HG03135 (cell line): Measurements from ENCODE around the gene PARD6B.
"Not testable (repeated sequence)": the region's sequence is repeated elsewhere in the genome, so short reads cannot be mapped to it uniquely, and the experiment has no call there.

ENCODE experiments used
- ATAC-seq: cut with Tn5 transposase; IDR thresholded peaks from one replicate; pipeline ENCODE4 v1.9.1; 2021; ENCODE audit warnings: mild to moderate bottlenecking, moderate library complexity; ENCODE audit not compliant: unreplicated experiment

PARD6B gene

GRCh38 chr20:50731055-50731929 lies at the start of gene PARD6B:
PARD6B (plus strand) TSS chr20:50731580; CDS start chr20:50731787, 207 bp downstream.
- ATAC-seq, result peak; percentile 88

GRCh38 chr20:50682065-50682464 lies 49.3 kb upstream of the PARD6B start:
- ATAC-seq, result no peak

DNA sequence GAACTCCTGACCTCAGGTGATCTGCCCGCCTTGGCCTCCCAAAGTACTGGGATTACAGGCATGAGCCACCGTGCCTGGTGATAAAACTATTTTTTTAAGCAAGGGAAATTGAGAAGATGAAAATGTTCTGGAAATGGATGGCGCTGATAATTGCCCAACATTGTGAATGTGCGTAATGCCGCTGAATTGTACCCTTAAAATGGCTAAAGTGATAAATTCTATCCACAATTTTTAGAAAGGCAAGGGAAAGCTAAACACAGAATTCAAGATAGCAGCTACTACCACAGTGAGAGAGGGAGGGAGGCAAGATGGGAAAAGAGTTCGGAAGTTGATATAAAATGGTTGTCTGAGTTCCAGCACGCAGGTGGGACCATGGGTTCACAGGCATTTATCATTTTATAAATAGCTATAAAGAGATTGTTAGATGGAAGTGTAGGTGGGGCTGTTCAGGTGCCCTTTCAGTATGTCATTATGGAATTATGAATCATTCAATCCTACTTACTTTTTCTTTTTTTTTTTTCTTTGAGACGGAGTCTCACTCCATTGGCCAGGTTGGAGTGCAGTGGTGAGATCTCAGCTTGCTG lies 48.3 kb upstream of the PARD6B start:
- ATAC-seq, result no peak

GRCh38 chr20:50683570-50683969 lies 47.8 kb upstream of the PARD6B start:
- ATAC-seq, result no peak

GRCh38 chr20:50686821-50687220 lies 44.6 kb upstream of the PARD6B start:
- no peak for ATAC-seq

- no peak for ATAC-seq
Observed at GRCh38 chr20:50688256-50688975, 43.0 kb upstream of the PARD6B start.

DNA sequence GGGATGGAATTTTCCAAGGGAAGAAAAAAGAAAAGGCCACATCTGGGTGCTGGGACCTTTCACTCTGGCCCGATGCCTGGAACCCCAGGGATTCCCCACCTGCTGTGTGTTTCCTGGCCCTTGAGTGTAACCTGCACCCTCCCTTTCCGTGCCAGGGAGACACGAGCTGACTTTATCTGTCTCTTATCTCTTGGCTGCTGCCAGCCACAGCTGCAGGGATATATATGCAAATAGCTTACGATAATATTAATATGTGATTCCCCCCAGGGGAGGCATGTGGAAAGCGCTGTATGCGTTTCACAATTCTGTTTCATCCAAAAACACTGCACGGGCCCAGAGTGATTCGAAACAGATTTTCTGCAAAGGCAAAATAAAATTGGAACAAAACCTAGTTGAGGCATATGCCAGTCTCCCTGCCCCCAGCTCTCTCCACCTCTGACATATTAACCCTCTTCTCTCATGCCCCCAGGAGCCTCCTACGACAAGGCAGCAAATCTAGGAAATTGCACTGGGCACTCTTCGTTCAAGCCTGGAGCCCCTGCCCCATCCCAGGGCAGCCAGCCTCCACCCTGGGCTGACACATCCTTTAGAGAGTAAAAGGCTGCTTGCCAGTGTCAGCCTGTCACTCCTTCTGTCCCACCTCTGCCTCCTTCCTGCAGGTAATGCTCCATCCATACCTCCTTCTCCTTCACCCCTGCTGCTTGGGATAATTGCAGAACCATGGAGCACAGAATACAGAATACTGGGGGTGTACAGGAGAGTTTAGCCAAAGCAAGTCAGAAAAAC lies 41.3 kb upstream of the PARD6B start:
- no peak for ATAC-seq

DNA sequence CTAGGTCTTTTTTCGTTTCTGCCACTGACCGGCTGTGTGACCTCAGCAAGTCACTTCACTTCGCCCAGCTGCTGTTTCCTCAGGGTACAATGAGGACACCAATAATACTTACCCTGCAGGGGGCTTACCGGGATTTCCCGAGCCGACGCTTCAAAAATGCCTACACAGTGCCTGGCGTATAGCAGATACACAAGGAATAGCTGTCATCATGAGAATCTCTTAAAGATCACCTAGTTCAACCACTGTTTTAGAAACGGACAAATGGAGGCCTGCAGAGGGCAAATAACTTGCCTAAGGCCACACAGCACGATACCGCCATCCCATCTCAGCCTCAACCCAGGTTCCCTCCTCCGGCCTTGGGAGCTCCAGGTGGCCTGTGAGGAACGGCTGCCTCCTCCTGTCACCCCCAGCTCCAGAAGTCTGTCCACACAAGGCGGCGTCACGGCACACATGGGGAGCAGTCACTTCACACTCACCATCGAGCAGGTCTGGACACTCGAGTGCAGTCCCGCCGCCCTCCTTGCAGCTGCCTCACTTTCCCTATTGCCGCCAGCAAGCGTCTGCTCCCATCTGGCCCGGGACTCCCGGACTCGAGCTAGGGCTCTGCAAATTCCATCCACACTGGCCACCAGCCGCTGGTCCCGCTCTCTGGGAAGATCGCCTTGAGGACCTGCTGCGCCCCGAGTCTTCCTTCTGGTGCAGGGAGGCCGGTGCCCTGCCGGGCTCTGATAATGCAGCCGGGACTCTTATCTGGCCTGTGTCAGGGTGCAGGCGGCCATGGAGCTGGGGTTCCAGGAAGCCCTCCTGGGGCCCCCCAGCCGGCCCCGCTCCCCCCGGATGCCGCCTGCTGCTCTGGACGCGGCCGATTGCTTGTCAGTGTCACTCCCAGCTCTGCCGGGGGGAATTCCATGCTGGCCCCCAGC lies 40.5 kb upstream of the PARD6B start, which contains the start of gene RIPOR3:
RIPOR3 (minus strand) TSS at position 893 of the 923 bp plus-strand sequence; CDS start at position 479, 414 bp downstream.
- ATAC-seq, result no peak

- no peak for ATAC-seq
Observed at GRCh38 chr20:50691573-50692551, 39.5 kb upstream of the PARD6B start.

- no peak for ATAC-seq
Observed at GRCh38 chr20:50692552-50692933, 38.8 kb upstream of the PARD6B start.

DNA sequence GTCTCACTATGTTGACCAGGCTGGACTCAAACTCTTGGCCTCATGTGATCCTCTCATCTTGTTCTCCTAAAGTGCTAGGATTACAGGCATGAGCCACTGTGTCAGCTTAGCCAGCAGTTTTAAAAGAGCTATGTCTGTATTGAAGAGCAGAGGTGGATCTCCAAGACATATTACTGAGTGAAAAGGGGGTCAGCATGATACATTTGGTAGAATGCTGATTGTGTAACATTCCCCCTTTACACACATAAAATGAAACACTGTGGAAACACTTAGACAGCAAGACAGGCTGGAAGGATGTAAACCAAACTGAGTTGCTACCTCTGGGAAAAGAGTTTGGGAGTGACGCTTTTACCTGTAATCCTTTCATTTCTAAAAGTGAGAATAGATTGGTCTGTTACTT lies 38.4 kb upstream of the PARD6B start:
- no peak for ATAC-seq

DNA sequence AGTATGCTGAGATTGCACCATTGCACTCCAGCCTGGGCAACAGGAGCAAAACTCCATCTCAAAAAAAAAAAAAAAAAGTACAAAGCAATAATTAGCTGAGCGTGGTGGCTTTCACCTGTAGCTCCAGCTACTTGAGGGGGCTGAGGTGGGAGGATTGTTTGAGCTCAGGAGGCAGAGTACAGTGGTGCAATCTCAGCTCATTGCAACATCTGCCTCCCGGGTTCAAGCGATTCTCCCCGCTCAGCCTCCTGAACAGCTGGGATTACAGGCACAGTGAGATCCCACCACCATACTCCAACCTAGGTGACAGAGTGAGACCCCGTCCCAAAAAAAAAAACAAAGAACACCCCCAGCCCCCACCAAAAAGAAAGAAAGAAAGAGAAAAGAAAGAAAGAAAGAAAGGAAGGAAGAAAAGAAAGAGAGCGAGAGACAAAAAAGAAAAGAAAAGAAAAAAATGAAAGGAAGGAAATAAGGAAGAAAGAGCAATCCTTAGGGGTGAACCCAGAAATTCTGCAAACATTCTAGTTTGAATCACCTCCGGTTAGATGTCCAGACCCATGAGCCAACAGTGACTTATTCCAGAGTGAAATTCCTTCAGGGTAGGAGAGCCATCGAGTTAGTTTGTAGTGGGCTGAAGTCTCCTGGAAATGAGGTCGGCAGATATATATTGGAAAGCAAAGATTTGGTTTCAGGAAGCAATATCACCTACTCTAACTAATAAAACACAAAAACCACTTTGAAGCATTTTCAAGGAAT lies 36.8 kb upstream of the PARD6B start:
- ATAC-seq, result no peak

DNA sequence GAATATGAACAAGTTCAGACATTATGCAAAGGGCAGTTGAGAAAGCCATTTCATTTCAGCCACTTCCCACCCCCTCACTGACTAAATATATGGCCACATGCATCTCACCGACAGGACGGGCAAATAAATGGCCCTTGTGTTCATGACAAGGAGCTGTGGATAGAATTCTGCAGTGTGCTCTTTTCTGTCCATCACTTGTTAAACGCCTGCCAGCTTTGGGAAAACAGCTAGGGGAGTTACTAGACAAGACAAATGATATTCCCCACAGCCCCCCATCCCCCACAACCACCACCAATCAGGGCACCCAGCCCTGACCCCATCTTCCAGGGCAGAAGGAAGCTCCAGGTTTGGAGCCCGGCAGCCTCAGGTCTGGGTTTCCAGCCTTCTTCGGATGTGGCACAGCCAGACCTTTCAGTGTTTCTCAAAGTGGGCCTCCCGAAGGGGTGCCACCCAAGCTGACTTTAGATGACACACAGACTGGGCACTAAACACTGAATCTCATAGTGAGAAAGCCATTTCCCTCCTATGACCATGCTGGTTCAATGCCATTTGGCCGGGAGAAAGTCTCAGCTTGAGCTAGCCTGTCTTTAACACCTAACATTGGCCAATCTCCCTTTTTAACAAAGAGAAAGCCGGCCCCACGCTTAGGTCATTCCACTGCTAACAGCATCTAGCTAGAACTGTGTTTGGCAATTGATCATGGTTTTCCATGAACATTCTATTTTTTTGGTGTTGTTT lies 36.1 kb upstream of the PARD6B start:
- ATAC-seq, result no peak

- ATAC-seq, result not testable (repeated sequence)
Observed at GRCh38 chr20:50698255-50698654, 33.1 kb upstream of the PARD6B start.

- no peak for ATAC-seq
Observed at GRCh38 chr20:50699688-50700087, 31.7 kb upstream of the PARD6B start.

DNA sequence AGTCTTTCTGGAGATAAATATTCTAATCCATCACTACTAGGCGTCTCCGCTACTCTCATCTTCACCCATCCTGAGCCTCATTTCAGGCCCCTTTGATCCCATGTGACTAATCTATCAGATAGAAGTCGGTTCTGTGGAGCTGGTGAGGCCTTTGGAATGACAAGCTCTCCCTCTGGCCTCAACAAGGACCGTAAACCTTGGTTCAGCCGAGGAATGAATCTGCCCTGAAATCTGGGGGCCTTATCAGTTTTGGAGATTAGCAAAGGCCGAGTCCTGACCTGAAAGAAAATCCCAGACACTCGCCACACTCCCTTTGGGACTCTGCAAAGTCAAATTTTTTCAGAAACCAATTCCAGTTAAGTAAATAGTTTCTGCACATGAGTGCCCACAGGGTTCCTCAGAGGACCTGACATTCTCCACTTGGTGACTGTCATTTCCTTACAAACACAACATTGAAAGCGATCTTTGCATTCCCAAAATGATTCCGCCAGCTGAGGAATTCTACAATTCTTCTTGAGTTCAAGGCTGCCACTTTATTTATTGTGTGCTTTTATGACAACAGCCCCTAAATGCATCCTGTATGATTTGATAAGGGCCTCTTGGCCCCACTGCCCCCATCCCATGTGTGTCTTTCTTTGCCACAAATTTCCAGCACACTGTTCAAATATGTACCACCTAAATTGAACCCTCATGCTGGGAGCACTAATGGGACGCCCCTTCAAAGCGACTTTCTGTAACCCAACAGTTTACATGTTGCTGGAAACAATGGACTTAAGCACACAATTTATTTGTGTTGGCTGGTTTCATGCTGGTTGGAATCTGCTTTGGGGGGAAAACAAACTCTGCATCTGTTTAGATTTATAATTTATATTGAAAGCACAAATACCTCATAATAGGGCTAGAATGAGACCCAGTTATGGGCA lies 30.1 kb upstream of the PARD6B start:
- ATAC-seq, result no peak
